ENCODE measurements around the gene HSD17B3. TPM values are rescaled to one million over a fixed set of nuclear protein-coding genes. Genes with fewer than 3 reads are reported as not detected.

The HSD17B3 gene
- total RNA-seq, 2 experiments from 2014 or later: not detected

Other genes starting within 250 kb of the HSD17B3 start
- gene SLC35D2, start 81.5 kb upstream of the HSD17B3 start, total RNA-seq: 1 to 10 TPM; 3.4 to 4.2 TPM
- 10 to 100 TPM; 46.0 to 47.8 TPM for gene ZNF367, start 116.2 kb upstream of the HSD17B3 start, total RNA-seq
- gene HABP4, start 148.0 kb upstream of the HSD17B3 start, total RNA-seq: 10 to 100 TPM; 16.0 to 16.1 TPM